Measurements from ENCODE around the gene ROBO2. TPM values are rescaled to one million over a fixed set of nuclear protein-coding genes. Genes with fewer than 3 reads are reported as not detected.
"Not testable (repeated sequence)": the region's sequence is repeated elsewhere in the genome, so short reads cannot be mapped to it uniquely, and the experiment has no call there.

ROBO2 gene
- total and polyA plus RNA-seq, 12 donors, result 0.04 to 3.5 (median 0.34) TPM; not detected in 3

GRCh38 chr3:77404871-77405270 is 365.0 kb downstream of the ROBO2 start:
- intact Hi-C loops (cut with DNase I), result no loop called here
- 14 to 19% methylated on average over 1 of the region's 1 CpG for WGBS, 2 donors
- Histone ChIP-seq H3K27ac (no peak overlapping the region), H3K36me3 (no peaks in the 10 kb centered on the region), H3K9me3 (no peaks in the 10 kb centered on the region), H3K4me1 (no peaks in the 10 kb centered on the region), H3K27me3 (no peaks in the 10 kb centered on the region), H3K4me3 (no peak overlapping the region)
- ATAC-seq (no peak), DNase-seq (no peak)
- TF ChIP-seq, protein P1, sequence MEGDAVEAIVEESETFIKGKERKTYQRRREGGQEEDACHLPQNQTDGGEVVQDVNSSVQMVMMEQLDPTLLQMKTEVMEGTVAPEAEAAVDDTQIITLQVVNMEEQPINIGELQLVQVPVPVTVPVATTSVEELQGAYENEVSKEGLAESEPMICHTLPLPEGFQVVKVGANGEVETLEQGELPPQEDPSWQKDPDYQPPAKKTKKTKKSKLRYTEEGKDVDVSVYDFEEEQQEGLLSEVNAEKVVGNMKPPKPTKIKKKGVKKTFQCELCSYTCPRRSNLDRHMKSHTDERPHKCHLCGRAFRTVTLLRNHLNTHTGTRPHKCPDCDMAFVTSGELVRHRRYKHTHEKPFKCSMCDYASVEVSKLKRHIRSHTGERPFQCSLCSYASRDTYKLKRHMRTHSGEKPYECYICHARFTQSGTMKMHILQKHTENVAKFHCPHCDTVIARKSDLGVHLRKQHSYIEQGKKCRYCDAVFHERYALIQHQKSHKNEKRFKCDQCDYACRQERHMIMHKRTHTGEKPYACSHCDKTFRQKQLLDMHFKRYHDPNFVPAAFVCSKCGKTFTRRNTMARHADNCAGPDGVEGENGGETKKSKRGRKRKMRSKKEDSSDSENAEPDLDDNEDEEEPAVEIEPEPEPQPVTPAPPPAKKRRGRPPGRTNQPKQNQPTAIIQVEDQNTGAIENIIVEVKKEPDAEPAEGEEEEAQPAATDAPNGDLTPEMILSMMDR (IDR thresholded peaks at IDR 0.05), result no peak

GRCh38 chr3:77407441-77407840 is 367.5 kb downstream of the ROBO2 start:
- 67 to 78% methylated on average over 3 of the region's 3 CpGs for WGBS, 2 donors
- TF ChIP-seq, protein P1 (IDR thresholded peaks at IDR 0.05), result no peak
- H3K27ac ChIP-seq, result no peak overlapping the region
- intact Hi-C loops (cut with DNase I), result no loop called here
- H3K4me3 ChIP-seq, result no peak overlapping the region
- H3K9me3 ChIP-seq, result no peaks in the 10 kb centered on the region
- no peaks in the 10 kb centered on the region for H3K4me1 ChIP-seq
- no peaks in the 10 kb centered on the region for H3K36me3 ChIP-seq
- DNase-seq, result no peak
- no peak for ATAC-seq
- no peaks in the 10 kb centered on the region for H3K27me3 ChIP-seq

- H3K4me3 ChIP-seq; H3K4me1 ChIP-seq; DNase-seq; H3K9me3 ChIP-seq; intact Hi-C loops (cut with DNase I); ATAC-seq; H3K27ac ChIP-seq; H3K36me3 ChIP-seq; H3K27me3 ChIP-seq: not testable (repeated sequence)
- 43 to 84% methylated on average over 1 of the region's 1 CpG for WGBS, 2 donors
Observed at GRCh38 chr3:77410334-77410733, 370.4 kb downstream of the ROBO2 start.

DNA sequence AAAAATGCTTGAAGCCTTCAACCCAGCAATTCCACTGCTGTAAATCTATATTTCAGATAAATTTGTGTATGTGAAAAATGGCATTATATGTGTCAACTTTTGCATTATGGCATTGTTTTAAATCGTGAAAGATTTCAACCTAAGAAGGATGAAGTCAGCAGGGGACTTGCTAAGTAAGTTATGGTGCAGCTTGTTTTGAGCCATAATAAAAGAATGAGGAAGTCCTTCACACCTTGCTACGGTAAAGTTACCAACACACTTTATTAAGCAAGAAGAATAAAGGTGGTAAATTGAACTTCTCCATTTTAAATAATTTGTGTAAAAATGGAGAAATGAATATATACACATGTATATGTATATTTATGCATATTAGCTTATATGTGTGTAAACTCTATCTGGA is 371.4 kb downstream of the ROBO2 start:
- Histone ChIP-seq H3K27ac (no peak overlapping the region), H3K9me3 (no peaks in the 10 kb centered on the region), H3K36me3 (no peaks in the 10 kb centered on the region), H3K4me1 (no peaks in the 10 kb centered on the region), H3K27me3 (no peaks in the 10 kb centered on the region), H3K4me3 (no peak overlapping the region)
- 77 to 84% methylated on average over 2 of the region's 2 CpGs for WGBS, 2 donors
- ATAC-seq (no peak), DNase-seq (no peak)
- intact Hi-C loops (cut with DNase I), result no loop called here
- TF ChIP-seq, protein P1 (IDR thresholded peaks at IDR 0.05), result no peak

GRCh38 chr3:77412021-77412438 is 372.1 kb downstream of the ROBO2 start:
- H3K27ac ChIP-seq, result no peak overlapping the region
- H3K36me3 ChIP-seq, result no peaks in the 10 kb centered on the region
- no peaks in the 10 kb centered on the region for H3K4me1 ChIP-seq
- no peaks in the 10 kb centered on the region for H3K27me3 ChIP-seq
- TF ChIP-seq, protein P1 (IDR thresholded peaks at IDR 0.05), result no peak
- no peak for DNase-seq
- WGBS, 2 donors, result 71 to 73% methylated on average over 4 of the region's 4 CpGs
- H3K9me3 ChIP-seq, result no peaks in the 10 kb centered on the region
- no peak overlapping the region for H3K4me3 ChIP-seq
- no peak for ATAC-seq
- intact Hi-C loops (cut with DNase I), result no loop called here
